ENCODE results near the gene CCDC137. TPM values are rescaled to one million over a fixed set of nuclear protein-coding genes. Genes with fewer than 3 reads are reported as not detected.

CCDC137 gene
- total RNA-seq, 1 donor from 2014 or later, result 22.4 TPM

GRCh38 chr17:81621494-81622130 lies 44.9 kb upstream of the CCDC137 start:
- Histone ChIP-seq H3K36me3 (peaks cover 3% of the 10 kb centered on the region), H3K4me3 (no peak overlapping the region), H3K27ac (no peak overlapping the region), H4K20me1 (ENCODE audit: low read depth) (peaks cover 4% of the 10 kb centered on the region), H3F3A (ENCODE audit: low read depth) (no peaks in the 10 kb centered on the region), H3K4me2 (no peak overlapping the region), H3K27me3 (no peaks in the 10 kb centered on the region), H3K9me3 (ENCODE audit: low read depth) (no peaks in the 10 kb centered on the region), H3K9ac (no peak overlapping the region), H3K4me1 (no peaks in the 10 kb centered on the region), H3K79me2 (ENCODE audit: low read depth) (peaks cover 19% of the 10 kb centered on the region), H2AFZ (replicated peaks) (no peak overlapping the region)
- no peaks in the 10 kb centered on the region for H3K4me1 Mint-ChIP-seq
- H3K36me3 Mint-ChIP-seq, result peaks cover 53% of the 10 kb centered on the region
- TF ChIP-seq EZH2phosphoT487 (IDR thresholded peaks at IDR 0.05) (no peak), EZH2 (IDR thresholded peaks at IDR 0.05) (no peak), CTCF (IDR thresholded peaks at IDR 0.05) (no peak)
- peaks cover 4% of the 10 kb centered on the region for H3K27me3 Mint-ChIP-seq (ENCODE audit: insufficient read depth, low read depth)
- no peak for DNase-seq (ENCODE audit: low spot score)
- H3K9me3 Mint-ChIP-seq, result peaks cover 4% of the 10 kb centered on the region
- H3K27ac Mint-ChIP-seq, result no peak overlapping the region
- H3K4me3 Mint-ChIP-seq, result no peak overlapping the region

DNA sequence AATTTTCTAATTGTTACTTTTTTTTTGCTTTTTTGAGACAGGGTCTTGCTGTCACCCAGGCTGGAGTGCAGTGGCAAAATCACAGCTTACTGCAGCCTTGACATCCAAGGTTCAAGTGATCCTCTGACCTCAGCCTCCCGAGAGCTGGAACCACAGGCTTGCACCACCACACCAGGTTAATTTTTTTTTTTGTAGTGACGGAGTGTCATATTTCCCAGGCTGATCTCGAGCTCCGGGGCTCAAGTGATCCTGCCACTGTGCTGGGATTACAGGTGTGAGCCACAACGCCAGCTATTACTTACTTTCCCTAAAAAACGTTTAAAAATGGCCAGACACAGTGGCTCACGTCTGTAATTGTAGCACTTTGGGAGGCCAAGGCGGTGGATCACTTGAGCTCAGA lies 36.3 kb upstream of the CCDC137 start:
- Histone ChIP-seq H3K4me1 (no peaks in the 10 kb centered on the region), H3K4me3 (no peak overlapping the region), H3K27ac (no peak overlapping the region), H2AFZ (replicated peaks) (no peak overlapping the region), H3K4me2 (no peak overlapping the region), H3K27me3 (no peaks in the 10 kb centered on the region), H3K36me3 (no peaks in the 10 kb centered on the region), H3K9me3 (ENCODE audit: low read depth) (no peaks in the 10 kb centered on the region), H3K9ac (no peak overlapping the region), H4K20me1 (ENCODE audit: low read depth) (peaks cover 10% of the 10 kb centered on the region), H3F3A (ENCODE audit: low read depth) (no peaks in the 10 kb centered on the region), H3K79me2 (ENCODE audit: low read depth) (peaks cover 54% of the 10 kb centered on the region)
- H3K4me1 Mint-ChIP-seq, result no peaks in the 10 kb centered on the region
- no peak overlapping the region for H3K27ac Mint-ChIP-seq
- no peaks in the 10 kb centered on the region for H3K27me3 Mint-ChIP-seq (ENCODE audit: insufficient read depth, low read depth)
- peaks cover 22% of the 10 kb centered on the region for H3K36me3 Mint-ChIP-seq
- no peak for TF ChIP-seq CTCF (IDR thresholded peaks at IDR 0.05)
- no peak for TF ChIP-seq EZH2 (IDR thresholded peaks at IDR 0.05)
- no peak for TF ChIP-seq EZH2phosphoT487 (IDR thresholded peaks at IDR 0.05)
- H3K4me3 Mint-ChIP-seq, result no peak overlapping the region
- no peak for DNase-seq (ENCODE audit: low spot score)
- H3K9me3 Mint-ChIP-seq, result no peaks in the 10 kb centered on the region

- no peaks in the 10 kb centered on the region for H3K27me3 ChIP-seq
- Mint-ChIP-seq H3K9me3 (no peaks in the 10 kb centered on the region), H3K4me3 (no peak overlapping the region), H3K27me3 (ENCODE audit: insufficient read depth, low read depth) (no peaks in the 10 kb centered on the region), H3K27ac (no peak overlapping the region), H3K4me1 (peaks cover 9% of the 10 kb centered on the region), H3K36me3 (peaks cover 15% of the 10 kb centered on the region)
- H3K4me1 ChIP-seq, result peaks cover 8% of the 10 kb centered on the region
- H3K4me2 ChIP-seq, result no peak overlapping the region
- H3F3A ChIP-seq (ENCODE audit: low read depth), result peaks cover 6% of the 10 kb centered on the region
- no peaks in the 10 kb centered on the region for H3K36me3 ChIP-seq
- no peaks in the 10 kb centered on the region for H3K9me3 ChIP-seq (ENCODE audit: low read depth)
- DNase-seq (ENCODE audit: low spot score), result no peak
- H3K79me2 ChIP-seq (ENCODE audit: low read depth), result peaks cover 65% of the 10 kb centered on the region
- H4K20me1 ChIP-seq (ENCODE audit: low read depth), result peaks cover 22% of the 10 kb centered on the region
- H3K27ac ChIP-seq, result no peak overlapping the region
- H2AFZ ChIP-seq (replicated peaks), result no peak overlapping the region
- H3K4me3 ChIP-seq, result no peak overlapping the region
- H3K9ac ChIP-seq, result no peak overlapping the region
- TF ChIP-seq EZH2 (IDR thresholded peaks at IDR 0.05) (no peak), EZH2phosphoT487 (IDR thresholded peaks at IDR 0.05) (no peak), CTCF (IDR thresholded peaks at IDR 0.05) (no peak)
These were observed 35.1 kb upstream of the CCDC137 start for GRCh38 chr17:81631482-81631881.

Data from neural progenitor cell (in vitro differentiated cells).